GM18858 (cell line): Measurements from ENCODE around the gene FAM78B.

ENCODE experiments used
- ATAC-seq: cut with Tn5 transposase; IDR thresholded peaks from one replicate; pipeline ENCODE4 v1.9.1; 2021; ENCODE audit not compliant: unreplicated experiment

The FAM78B gene

DNA sequence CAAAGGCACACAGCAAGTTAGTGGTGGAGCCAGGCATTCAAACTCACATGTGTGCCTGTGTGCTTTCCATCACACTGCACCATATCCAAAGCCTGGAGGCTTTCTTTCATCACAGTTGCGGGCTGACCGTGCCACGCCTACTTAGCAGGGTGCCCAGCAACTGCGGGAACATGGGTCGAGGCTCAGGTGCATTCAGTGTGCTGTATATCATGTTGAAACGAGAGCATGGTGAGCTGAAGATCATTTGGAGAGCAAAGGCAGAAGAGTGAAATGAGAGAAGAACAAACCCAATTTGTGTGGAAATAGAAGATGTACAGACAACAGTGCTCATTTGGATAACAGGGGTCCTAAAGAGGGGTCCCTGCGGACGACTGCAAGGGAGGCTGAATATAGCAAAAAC lies 46.5 kb downstream of the FAM78B start:
- no peak for ATAC-seq

DNA sequence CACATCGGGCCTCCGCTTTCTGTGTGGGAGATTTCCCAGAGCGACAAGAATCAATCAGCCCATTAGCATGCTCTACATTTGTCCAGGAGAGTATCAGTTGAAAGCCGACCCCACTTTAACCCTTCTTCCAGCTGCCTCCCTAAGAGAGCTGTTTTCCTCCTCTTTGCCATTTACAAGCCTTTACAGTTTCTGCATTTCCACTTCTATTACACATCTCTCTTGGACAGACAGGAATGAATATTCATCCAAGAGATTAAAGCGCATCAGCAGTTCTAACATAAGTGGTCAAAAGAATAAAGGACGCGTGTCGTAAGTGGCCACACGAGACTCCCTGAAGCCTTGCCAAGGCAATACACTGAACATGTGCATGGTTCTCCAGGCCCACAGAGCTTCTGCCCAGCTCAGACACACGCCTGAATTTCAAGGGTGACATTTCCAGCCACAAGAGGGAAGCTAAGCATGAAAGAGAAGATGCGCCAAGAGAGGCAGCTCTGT lies 47.3 kb downstream of the FAM78B start:
- ATAC-seq = no peak

DNA sequence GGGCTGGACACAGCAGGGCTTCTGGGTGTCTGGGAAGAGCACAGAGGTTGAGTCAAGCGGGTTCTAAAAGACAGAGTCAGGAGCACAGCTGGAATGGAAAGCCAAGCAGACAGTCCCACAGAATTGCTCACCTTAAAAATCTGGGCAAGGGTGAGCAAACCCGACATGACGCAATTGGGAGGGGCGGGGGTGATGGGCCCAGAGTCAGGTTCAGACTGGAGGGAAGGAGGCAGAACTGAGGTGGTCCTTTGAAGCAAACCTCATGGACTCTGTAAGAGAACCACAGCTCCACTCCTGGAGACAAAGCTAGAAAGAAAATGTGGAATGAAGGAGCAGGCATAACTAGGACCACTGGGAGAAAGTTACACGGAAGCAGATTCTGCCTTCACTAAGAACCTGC lies 49.0 kb downstream of the FAM78B start:
- no peak for ATAC-seq

DNA sequence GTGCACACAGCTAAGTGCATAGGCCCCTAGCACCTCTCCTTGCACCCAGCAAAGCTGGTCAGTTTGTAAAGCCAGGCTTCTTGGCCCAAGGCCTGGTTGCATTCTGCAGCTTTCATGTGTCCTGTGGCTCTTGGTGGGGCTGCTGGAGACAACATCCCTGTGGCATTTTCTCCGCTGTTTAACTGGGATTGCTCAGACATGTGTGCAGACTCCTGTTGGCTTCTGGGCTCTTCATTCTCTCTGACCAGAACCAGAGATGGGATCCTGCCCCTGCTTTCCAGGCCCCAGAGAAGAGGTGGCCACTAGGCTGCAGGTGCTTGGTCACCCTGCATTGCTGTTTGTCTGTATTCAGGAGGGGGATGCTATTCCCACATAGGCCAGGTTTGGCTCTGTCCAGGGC lies 50.8 kb downstream of the FAM78B start:
- ATAC-seq = no peak

DNA sequence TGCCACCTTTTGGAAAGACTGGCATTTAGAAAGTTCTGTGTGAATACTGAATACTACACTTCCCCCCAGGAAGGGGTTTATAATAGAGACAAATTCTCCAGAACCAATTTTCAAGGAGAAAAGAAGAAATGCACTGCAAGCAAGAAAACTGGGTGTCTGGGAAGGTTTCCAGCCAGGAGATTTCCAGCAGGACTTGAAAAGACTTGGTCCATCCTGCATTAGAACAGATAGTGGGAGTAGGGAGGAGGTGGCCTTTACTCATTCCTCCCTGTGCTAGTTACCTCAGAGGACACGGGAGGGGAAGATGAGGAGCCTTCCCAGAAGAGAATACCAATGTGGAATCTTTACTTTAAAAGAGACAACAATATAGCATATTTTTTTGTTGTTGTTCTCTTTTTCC lies 52.4 kb downstream of the FAM78B start:
- no peak for ATAC-seq

DNA sequence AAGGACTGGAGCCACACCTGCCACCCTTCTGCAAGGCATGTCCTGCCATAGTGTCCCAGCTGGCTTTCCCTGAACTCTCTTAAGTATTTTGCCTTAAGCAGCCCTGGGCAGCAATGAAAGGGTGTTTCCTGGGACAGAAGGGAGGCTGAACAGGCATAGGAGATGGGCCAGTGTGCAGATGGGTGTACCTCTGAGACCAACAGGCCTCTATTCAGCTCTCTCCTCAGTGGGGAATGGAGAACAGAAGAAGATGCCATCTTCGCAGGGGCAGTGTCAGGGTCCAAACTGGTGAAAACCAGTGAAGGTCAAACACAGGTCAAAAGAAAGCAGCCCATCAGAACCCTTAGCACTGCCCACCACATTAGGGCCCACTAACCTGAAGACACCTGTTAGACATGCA lies 53.2 kb downstream of the FAM78B start:
- no peak for ATAC-seq

DNA sequence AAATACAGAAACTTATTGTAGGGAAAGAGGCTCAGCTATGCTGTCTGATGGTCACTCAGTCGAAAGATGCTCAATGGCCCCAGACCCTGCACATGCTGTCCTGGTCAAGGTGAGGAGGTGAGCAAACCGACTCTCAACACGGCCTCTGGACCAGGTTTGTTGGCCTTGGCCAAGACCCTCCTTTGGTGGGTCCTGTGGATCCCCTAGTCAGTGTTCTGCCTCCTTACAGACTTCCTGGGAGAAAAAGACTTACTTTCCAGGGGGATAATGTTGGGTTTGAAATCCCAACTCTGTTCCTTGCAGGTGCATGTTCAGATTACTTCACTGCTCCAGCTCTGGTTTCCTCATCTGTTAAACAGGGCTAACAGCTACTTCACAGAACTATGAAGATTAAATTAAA lies 53.8 kb downstream of the FAM78B start:
- ATAC-seq = no peak

DNA sequence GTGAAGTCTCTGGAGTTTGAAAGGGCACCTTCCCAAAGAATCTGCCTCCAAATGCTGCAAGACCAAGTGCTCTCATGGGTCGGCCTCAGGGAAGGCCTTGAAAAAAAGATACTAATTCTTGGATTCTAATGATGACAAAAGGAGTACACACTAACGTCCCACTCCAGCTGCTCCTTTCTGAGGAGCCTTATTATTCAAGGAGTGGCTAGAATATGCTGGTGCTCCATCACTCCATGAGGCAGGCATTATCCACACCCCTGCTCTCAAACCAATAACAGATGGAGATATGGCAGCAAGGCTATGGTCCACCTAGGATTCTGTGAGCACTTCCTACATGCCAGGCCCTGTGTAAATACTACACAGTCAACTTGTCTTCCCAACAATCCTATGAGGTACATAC lies 54.4 kb downstream of the FAM78B start:
- no peak for ATAC-seq

DNA sequence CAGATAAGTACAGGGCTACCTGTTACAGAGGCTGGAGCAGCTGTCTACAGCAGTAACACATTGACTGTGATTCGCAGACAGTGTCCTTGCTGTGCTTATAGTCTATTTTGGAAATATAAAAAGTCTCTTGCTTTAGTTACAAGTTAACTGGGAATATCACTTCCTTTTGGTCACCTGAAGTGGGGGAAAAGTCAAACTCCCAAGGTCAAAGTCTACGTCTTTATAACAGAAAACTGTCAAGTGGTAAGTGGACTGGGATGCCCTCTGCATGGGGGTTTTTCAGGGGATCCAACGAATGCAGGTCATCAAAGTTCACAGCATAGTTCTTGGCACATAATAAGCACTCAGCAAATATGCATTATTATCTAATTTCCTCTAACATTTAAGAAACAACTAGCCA lies 55.4 kb downstream of the FAM78B start:
- no peak for ATAC-seq

DNA sequence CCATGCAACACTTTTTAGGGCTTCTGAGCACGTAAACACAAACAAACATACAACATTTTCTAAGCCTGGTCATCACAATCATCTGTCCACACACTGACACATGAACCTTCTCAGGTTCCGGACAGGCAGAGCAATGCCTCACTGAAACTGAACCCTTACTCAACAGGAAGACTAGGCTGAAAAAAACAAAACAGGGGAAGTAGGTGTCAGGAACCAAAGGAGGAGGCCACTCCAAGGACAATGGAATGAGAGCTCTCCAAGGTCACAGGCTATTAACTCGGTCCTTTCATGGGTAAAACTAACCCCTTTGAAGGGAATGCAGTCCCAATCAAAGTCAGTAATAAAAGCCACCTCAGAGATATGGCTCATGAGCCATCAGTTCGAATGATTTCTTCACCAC lies 76.6 kb downstream of the FAM78B start:
- no peak for ATAC-seq

DNA sequence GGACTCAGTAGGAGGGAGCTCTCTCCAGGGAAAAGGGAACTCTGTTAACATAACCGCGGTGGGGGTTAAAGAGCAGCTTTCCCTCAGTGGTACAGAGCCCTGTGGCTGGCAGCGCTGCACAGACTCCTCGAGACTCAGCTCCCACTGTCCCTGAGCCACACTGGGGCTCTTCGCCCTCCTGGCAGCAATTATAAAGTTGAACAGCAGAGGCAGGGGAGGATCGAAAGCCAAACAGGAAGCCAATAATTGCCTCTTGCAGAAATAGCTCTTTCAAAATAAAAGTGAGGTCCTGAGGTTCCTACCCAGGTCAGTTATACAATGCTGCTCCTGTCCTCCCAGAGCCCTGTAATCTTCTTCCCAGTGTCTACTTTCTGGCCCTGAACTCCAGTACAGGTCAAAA lies 77.0 kb downstream of the FAM78B start:
- ATAC-seq = peak; percentile 73

DNA sequence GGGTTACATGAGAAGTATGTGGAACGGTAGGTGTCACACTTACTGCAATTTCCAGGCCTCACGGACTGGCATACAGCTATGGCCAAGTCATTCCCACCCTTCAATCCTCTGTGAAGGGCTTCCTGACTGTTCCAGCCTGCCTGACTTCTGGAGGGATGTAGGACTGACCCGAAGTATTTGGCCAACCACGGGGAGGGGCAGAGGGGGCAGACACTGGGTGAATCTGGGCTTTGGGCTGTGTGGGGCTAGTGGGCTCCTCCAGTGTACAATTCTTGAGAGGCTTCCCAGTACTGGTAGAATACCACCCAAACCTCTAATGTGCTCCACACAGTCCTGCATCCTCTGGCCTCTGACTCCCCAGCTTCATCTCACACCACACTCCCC lies 78.2 kb downstream of the FAM78B start:
- no peak for ATAC-seq

DNA sequence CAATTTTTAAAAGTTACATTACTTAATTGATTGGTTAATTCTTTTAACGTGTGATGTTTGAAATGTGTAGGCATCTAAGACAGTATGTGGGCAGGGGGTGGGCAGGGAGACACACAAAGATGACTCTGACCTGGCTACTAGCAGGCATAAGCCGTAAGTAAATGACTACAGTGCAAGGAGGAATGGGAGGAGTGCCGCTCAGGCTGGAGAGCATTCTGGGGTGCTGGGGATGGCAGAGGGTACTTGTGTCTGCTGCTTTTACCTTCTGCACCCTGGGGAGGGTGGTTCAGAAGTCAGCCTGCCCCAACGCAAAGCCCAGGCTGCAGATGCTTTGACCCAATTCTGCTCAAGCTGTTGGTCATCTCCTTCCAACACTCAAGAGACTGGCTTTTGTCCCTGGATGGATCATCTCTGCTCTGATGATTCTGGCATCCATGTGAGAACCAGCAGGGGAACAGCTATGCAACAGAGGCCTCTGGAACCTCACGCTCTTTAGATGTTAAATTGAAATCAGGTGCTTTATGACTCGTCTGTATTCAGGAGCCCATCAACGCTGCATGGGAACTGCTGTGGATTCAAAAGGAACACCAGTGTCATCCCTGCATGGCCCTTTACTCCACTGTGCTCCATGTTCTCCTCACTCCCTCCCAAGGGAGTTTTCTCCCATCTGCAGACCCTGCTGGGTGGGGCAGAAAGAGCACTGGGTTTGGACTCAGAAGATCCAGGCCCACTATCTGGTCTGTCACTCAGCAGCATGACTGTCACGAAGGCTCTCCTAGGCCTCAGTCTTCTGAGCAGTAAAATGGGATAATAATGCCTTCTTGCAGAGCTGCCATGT lies 78.8 kb downstream of the FAM78B start:
- ATAC-seq = no peak

DNA sequence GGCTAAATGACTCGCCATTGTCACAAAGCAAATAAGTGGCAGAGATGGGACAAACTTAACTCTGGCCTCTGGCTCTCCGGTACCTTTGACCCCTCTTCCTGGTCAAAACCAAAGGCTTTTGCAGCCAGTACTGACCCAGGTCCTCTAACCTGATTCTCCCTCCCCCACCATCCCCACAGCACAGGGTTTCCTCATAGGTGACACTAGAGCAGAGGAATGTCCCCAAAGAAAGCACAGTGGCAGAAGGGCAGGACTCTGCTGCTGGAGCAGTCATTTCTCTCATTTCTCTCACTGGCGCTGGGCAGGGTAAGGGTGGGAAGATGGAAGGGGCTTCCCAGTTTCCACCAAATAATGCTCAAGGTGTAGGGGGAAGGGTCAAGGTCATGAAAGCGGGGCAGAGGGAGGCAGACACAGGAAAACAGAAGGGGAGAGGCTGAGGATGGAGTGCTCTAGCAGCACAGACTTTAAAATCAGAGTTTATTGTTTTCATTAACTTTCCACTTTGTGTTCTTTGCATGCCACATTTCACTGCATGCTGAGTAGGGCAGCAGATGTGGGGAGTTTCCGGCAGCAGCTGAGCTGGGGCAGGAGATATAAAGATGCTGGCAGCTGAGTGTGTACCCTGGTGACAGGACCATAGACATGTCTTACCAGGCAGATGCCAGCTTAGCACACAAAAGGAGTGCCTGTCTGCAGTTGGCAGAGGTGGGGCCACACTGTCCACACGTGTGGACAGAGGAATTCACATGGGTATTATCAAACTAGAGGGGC lies 80.5 kb downstream of the FAM78B start:
- no peak for ATAC-seq

DNA sequence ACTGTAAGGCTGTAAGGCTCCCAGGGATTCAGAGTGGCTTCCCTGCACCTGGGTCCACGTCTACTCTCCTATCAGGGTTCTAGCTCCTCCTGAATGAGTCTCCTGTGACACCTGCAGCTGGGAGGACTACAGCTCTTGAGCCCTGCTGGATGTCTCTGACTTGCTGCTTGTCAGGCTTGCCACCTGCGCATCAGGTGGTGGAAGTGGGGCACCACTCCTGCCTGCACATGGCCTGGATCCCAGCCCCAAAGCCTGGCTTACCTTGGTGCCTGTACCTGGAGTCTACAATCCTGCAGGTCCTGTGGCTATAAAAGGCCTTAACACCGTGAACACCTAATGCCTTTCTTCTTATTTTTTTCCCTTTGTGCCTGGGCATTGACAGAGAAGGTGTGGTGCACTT lies 82.2 kb downstream of the FAM78B start:
- no peak for ATAC-seq

DNA sequence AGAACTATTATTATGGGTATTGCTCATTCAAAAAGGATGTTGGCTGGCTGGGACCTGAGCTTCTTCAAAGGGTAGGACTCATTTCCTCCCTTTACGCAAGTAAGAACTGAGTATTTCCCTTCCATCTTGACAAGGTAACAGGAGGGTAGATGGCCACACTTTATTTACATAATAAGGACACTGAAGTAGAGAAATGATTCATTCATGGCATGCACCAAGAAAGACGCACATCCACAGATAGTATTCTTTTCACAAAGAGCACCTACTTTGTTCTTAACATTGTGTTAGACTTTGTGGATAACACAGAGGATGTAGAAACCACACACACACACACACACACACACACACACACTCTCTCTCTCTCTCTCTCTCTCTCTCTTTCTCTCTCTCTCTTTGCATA lies 82.9 kb downstream of the FAM78B start:
- peak; percentile 90 for ATAC-seq

DNA sequence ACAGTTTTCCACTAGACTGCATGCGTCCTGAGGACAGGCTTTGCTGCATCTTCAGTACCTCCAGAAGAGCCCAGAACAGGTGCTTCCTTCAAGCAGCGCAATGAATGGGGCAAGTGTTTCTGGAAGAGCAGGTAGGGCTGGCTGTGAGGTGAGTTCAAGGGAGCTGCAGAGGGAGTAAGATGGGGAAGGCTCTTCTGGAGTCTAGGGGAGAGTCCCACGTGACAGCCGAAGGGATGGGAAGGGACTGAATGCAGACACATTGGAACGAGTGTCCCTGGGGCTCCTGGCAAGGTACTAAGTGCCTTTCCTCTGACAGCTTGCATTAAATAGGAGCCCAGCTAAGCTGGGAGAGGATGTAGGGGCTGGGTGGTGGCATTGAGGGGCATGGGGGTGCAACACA lies 84.2 kb downstream of the FAM78B start:
- ATAC-seq = no peak

DNA sequence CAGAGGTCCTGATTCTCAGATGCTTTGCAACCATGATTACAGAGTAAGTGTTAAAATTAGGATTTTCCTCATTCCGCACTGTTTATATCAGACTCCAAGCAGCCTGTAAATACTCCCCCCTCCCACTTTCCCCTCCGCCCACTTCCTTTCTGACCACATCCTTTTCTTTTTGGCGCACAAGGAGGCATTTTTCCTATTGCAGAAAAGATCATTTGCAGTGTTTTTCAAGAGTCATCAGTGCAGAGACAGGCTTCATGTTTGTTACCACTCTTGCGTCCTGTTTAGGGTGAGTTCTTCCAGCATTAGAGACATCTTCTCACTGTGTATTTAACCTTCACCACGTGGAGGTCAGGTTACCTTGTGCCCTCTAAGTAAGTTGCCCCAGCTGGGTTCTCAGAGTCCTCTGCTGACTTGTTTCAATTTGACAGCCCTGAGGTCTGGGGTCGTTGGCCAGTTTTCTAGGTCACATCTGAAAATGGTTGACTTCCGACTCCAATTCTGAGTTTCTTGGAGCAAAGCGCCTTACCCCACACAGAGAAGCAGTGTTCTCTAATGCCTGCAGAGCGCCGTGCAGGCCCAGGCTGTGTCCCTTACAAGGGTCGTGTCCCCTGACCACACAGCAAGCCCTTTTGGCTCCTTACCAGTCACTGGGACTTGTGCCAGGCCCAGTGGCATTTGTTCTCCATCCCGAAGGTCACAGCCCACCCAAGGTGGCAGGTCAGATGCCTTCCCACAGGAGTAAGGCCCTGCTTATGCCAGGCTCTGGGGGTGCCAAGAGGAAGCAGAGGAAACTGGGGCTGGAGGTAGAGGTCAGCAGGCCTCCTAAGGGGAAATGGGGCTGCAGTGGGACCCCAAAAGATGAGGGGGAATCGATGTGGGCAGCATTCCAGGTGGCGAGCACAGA lies 85.6 kb downstream of the FAM78B start:
- ATAC-seq = no peak

DNA sequence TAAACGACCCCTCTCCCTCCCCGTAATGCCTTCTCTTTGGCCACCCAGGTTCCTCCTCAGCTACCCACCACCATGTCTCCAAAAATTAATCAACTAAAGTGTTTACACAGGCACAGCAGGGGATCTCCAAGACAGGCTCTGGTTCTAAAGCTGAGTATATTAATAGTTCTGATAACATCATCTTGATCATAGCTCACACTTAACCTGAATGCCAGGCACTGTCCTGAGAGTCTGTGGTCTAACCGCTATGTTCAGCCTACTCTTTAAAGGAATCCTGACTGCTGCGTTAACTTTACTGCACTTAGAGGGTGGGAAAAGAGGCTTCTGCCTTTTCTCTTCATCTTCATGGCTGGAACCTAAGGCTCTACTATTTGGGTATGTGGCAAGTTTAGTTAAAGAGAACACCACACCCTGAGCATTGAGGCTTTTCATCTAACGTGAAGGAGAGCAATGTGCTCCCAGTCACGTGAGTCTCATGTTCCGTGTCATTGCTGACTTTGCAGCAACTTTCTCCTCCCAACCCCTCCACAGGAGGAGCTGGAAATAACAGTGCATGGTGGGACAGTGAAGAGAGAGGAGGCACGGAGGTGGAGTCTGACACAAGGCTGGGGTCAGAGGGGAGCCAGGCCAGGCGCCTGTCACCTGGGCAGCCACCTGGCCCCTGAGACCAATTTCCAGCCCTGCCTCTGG lies 86.4 kb downstream of the FAM78B start:
- ATAC-seq = no peak

DNA sequence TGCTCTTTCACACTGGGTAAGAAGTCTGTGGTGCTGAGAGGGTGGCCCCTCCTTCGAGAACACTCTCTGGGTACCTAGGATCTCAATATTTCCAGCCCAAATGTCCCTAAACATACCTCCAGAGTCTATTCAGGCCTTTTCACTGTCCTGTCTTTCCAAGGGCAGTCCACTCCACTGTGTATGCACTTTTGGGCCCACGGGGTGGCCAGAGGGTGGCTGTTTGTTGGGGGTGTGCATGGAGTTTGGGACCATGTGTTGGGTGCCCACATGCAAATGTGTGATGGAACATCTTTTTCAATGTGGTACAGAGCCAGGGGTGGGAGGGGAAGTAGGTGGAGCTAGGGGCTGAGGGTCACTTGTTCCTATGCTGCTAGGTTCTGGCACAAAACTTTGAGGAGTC lies 87.5 kb downstream of the FAM78B start:
- ATAC-seq = no peak

DNA sequence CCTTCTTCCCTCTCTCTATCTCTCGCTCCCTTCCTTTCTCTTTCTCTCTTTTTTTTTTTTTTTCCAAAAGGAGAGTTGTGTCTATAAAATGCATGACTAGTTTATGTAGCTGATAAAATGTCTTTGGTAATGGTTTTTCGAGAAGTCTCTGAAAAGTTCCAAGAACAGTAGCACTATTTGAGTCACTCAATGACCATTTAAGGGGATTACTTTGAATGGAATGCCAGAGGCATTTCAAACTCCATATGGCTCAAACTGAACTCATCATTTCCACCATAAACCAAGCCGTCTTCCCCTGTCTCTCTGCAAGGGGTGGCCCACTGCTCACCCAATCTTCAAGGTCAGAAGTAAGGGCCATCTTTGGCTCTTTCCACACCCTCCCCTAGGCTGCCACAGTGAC lies 93.3 kb downstream of the FAM78B start:
- no peak for ATAC-seq
